Choroid plexus epithelial cell (primary cell): ENCODE data around the gene CD69.

ENCODE experiments used
- DNase-seq: peaks from one replicate; pipeline ENCODE4 v3.0.0-alpha.2; 2010; ENCODE audit warnings: low read depth
- H3K4me3 ChIP-seq: 2 replicates; pipeline ENCODE4 v1.5.1; 2011; ENCODE audit warnings: low read depth, mild to moderate bottlenecking, control low read depth, low read length, moderate library complexity
- CTCF ChIP-seq: conservative IDR thresholded peaks from 2 replicates; pipeline ENCODE4 v1.5.1; 2011; ENCODE audit warnings: low read depth, mild to moderate bottlenecking, control low read depth, inconsistent platforms, low read length, moderate library complexity

The CD69 gene

GRCh38 chr12:9729082-9729481 lies 31.6 kb downstream of the CD69 start:
- no peak for TF ChIP-seq CTCF
- DNase-seq: no peak
- H3K4me3 ChIP-seq: no peak overlapping the region

GRCh38 chr12:9727813-9728212 lies 32.9 kb downstream of the CD69 start:
- TF ChIP-seq CTCF: no peak
- DNase-seq: no peak
- no peak overlapping the region for H3K4me3 ChIP-seq

- TF ChIP-seq CTCF: no peak
- no peak overlapping the region for H3K4me3 ChIP-seq
- DNase-seq: no peak
Observed at GRCh38 chr12:9725213-9725870, 35.4 kb downstream of the CD69 start.

GRCh38 chr12:9724023-9724422 lies 36.7 kb downstream of the CD69 start:
- no peak overlapping the region for H3K4me3 ChIP-seq
- no peak for DNase-seq
- no peak for TF ChIP-seq CTCF

GRCh38 chr12:9721394-9722092 lies 39.2 kb downstream of the CD69 start:
- DNase-seq: peak; percentile 48
- no peak for TF ChIP-seq CTCF
- H3K4me3 ChIP-seq: no peak overlapping the region

GRCh38 chr12:9719790-9720189 lies 40.9 kb downstream of the CD69 start:
- TF ChIP-seq CTCF: no peak
- no peak overlapping the region for H3K4me3 ChIP-seq
- DNase-seq: no peak

GRCh38 chr12:9718968-9719367 lies 41.7 kb downstream of the CD69 start:
- no peak for TF ChIP-seq CTCF
- no peak overlapping the region for H3K4me3 ChIP-seq
- no peak for DNase-seq
